NCI-H128 (cell line): Measurements from ENCODE around the gene INPP1.
A peak's percentile ranks its signal among the peaks of the same experiment; 100 is the strongest.

Source experiments
- DNase-seq: peaks from one replicate; lab custom pipeline; 2025; ENCODE audit not compliant: unreplicated experiment; lab: John Stamatoyannopoulos, UW

INPP1 gene

DNA sequence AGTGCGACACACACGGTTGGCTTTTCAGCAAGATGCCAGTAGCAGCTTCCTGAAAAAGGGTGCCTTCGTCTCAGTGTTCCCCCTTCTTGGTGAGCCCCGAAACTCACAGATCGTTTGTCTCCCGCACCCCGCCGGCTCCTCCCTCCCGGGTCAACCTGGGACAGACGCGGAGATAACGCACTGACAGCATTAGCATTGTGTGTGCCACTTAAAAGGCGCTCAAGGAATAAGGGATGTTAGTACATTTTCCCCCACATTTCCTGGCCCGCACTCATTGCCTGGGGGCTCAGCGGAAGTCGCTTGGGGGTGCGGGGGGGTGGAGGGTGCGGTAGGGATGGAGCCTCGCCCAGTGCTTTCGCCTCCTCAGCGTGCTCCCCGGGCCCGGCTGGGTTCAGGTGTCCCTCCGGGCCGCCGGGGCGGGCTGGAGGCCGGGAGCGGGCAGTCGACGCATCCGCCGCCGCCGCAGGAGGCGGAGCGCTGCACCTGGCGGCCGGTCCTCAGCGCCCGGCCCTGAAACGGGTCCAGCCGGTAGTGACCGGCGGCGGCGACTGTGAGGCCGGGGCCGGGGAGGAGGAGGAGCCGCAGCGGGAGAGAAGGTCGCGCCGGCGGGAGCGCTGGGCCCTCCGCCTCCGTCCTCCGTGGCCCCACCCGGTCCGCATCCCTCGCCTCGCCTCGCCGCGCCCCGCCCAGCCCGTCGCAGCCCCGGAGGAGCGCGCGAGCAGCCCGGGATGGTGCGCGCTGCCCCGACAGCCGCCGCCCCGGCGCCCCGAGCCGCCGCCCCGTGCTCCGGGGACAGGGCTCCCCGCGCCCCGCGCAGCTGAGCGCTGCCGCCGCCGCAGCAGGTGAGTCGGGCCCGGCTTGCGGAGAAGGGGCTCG lies 64.5 kb downstream of the INPP1 start, which contains the start of gene MFSD6:
TSS of gene MFSD6 (plus strand) at position 694 of the 876 bp plus-strand sequence. CDS start 27,675 bp downstream, outside the sequence.
- DNase-seq: no peak

DNA sequence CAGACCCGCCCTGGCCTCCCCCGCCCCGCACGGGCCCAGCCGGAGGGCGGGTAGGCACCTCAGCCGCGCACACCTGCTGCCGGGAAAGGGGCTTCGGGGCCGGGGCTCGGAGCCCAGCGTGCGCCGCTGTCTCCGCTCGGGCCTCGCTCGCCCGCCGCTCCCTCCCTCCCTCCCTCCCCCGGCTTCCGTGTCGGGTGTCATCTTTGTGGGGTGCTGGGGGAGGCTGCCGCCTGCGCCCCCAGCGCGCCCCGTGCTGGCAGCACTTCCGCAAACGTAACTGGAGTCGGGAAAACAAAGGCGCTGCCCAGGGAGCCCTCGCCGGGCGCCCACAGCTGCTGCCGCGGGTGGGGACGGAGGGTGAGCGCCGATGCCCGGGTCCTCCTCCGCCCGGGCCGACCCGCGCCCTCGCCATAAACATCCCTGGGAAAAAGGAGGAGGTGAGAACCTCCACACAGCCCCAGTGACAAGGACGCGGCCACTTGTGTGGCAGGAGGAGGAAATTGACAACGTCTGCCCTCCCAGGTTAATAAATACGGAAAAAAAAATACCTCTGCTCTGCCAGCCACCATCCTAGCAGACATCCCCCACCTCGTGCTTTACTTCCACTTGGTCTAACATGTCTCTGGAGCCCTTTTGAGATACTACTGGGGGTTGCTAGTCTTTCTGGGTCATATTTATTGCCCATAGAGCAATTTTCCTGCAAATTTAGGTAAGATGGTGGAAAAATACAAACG lies 65.3 kb downstream of the INPP1 start:
- DNase-seq: peak; percentile 28

DNA sequence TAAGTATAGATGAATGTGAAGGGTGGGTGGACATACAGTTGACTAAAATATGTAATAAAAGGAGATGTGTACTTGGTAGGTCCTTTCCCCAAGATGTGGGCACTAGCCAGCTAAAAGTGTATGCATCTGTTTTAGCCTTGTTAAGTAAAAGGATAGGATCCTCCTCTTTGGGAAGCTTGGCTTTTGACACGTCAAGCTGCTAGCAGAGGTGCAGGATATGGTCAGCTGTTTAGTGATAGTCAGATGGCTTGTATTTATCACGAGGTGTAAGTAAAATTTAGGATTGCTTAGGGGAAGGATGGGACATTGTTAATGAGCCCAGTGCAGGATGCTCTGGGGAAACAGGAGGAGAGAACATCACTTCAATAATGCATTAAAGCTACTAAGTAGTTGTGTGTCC lies 66.2 kb downstream of the INPP1 start:
- no peak for DNase-seq

DNA sequence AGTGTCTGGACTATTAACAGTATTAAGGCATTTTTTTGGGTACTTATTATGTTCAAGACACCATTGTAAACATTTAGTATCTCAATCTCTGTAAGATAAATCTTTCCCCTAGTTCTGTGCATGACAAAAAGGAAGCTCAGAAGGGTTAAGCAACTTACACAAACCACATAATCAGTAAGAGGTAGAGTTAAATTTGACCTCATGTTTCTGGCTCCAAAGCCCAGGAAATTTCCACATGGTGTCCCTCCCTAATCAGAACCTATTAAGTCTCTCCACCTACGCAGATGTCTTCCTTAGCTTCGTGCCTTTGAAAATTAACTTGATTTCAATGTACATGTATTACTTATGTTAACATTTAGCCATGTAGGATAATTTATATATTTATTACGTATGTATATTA lies 66.8 kb downstream of the INPP1 start:
- DNase-seq: no peak

DNA sequence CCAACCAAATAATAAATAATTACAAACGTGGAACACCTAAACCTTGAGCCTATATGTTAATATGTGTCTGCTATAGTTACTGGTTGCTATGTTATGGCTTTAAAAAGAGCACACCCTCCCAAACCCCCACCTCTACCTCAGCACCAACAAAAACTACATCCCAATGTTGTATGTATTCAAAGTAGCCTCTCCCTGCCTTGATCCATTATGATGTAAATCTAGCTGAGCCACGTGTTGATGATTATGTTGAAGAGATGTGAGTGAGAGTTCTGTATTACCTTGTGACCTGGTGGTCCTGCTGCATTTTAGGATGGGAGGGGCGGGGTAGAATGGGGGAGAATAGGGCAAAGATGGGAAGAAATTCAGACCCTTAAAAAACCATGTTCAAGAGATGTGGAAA lies 69.6 kb downstream of the INPP1 start:
- DNase-seq: no peak

DNA sequence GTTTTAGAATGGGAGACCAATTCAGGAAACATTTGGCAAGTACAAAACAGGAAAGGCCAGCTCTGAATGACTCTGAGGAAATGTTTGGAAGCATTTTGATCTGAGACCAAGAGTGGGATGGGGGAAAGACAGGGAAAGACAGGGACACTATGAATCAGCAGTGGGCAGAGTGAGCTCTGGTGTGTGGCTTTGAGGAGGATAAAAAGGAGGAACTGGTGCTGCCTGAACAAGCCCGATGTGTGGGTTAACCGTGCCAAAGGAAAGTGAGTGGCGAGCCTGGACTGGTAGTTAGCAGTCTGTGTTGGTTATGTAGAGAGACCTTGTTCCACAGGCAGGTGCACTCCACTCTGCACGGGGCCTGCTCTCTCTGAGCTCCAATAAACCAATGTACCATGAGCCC lies 70.0 kb downstream of the INPP1 start:
- DNase-seq: no peak

DNA sequence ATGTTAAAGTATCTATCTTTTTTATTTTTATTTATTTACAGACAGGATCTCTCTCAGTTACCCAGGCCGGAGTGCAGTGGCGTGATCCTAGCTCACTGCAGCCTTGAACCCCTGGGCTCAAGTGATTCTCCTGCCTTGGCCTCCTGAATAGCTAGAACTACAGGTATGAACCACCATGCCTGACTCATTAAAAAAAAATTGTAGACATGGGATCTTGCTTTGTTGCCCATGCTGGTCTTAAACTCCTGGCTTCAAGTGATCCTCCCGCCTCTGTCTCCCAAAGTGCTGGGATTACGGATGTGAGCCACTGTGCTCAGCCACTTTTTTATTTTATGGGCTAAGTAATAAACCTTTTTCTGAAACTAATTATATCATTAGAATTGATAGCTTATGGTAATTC lies 71.9 kb downstream of the INPP1 start:
- DNase-seq: no peak

DNA sequence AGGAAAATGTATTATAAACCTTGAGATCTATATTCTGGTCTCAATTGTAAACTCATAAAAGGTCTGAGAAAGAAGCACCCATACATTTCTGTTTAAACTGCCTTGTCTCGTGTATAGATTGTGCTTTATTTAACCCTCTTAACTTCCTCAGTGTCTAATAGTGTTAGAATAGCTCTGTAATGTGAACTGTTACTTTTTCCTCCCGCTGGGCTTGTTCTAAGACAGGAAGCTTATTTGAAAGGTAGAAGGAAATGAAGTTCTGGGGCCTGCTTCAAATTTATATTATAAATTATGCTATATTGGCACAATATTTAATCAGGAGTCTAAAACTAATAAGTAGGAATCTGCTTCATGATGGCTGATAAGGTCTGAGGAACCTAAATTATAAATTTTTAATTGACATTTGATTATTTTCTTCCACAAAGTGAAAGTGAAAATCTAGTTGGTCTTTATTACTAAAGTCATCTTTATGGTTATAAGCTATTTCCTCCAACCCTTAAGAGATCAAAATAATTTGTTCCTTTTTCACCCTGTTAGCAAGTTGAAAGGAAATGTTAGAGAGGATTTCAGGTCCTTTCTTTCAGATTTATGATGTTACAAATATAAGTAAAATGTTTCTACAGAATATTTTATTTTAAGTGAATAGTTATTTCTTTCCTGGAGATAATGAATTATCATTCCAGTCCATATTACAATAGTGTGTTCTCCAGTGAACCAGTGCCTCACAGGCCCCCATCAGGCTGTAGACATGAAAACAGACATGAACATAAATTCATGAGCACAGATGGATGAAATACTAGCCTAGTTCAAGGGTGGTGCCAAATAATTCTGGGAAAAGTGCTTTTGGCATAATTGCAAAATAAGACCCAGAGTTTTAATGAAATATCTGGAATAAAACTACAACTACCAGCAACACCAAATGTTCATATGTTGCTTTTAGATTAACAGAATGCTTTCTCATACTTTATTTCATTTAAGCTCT lies 72.7 kb downstream of the INPP1 start:
- no peak for DNase-seq

DNA sequence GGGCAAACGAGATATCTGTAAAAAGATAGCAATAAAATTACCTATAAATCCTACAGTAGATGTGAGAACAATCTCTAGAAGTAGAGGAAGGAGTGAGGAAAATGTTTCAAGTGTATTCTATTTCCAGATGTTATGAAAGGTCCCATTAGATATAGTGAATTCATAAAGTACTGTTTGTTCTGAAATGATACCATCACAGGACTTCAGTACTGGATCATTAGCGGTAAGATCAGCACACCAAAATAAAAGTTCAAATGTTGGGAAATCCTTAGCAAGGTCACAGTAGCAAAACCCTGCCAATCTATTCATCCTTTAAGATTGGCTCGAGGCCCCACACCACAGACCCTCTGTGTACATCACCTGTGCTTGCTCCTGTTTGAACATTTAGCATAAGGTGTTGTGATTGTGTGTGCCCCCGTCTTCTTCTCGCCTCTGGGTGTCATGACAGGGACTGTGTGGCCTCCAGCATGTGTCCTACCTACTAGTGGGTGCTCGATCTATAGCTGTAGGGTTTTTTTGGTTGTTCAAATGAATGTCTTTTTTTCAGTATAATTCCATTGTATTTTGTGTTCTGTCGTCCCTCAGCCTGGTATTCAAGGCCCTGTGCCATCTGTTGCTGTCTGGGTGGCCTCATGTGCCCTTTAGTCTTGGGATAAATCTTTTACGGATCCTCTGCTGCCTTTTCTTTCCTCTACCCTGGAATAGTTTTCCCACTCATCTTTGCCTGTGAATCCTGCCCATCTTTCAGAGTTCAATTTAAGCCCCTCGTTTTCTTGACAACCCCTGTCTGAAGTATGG lies 73.9 kb downstream of the INPP1 start:
- no peak for DNase-seq

DNA sequence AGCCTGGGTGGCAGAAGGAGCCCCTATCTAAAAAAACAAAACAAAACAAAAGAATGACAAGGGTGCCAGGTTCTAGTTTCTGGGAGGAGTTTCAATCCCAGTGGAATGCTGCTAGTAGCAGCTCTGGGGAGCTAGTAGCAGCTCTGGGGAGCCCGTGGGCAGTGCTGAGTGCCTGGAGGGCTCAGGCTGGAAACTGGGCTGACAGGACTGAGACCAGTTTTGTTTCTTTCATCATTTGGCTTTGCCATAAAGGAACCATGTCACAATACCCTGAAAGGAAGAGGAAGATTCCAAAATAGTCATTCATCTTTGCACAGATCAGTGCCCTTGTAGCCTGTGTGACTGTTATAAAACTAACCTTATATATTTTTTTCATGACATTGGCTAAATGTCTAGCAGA lies 75.3 kb downstream of the INPP1 start:
- DNase-seq: no peak

DNA sequence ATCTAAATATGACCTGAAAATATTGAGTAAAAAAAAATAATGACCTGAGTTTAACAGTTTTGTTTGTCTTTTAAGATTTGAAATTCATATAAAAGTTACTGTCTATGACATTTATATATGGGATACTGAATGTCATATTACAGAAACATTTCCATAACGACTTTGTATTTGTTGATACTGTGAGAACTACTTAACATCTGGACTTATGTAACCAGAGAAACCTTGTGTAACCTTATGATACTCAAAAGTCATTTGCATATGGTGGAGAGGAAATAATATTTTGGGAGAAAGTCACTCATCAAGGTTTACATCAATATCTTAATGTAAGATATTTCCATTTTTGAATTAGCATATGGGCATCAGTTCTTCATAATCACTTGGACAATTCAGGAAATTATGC lies 77.4 kb downstream of the INPP1 start:
- no peak for DNase-seq
